Thoracic aorta (tissue), 2 donors: ENCODE results near the gene SLC24A3. TPM values are rescaled to one million over a fixed set of nuclear protein-coding genes. Genes with fewer than 3 reads are reported as not detected.

ENCODE experiments used
- ATAC-seq: fragments of 150-250 bp; one replicate; pipeline ENCODE4 v1.8.0; 2017; ENCODE audit warnings: low read depth; ENCODE audit not compliant: insufficient number of reproducible peaks, low FRiP score
- DNase-seq: peaks from one replicate; pipeline ENCODE4 v3.0.0-alpha.2; 2020; ENCODE audit warnings: low spot score
- H3K27ac ChIP-seq, 2 donors: fragments of 200-600 bp; sonication (generic); 1 replicate in 1 of 2; 2 replicates in 1 of 2; pipeline ENCODE4 v1.5.1; 2016; ENCODE audit warnings: mild to moderate bottlenecking in 2 of 2, moderate library complexity in 2 of 2
- H3K27me3 ChIP-seq: fragments of 200-600 bp; sonication (generic); replicated peaks from 2 replicates; pipeline ENCODE4 v1.6.0; 2016; ENCODE audit warnings: mild to moderate bottlenecking; ENCODE audit not compliant: insufficient read depth
- H3K36me3 ChIP-seq: fragments of 200-600 bp; sonication (generic); one replicate; pipeline ENCODE4 v1.5.1; 2016
- H3K4me1 ChIP-seq, 2 donors: fragments of 200-600 bp; sonication (generic); 1 replicate in 1 of 2; 2 replicates in 1 of 2; pipeline versions ENCODE4 v1.5.1 to v1.6.0; 2016; ENCODE audit warnings: low read depth in 2 of 2, mild to moderate bottlenecking in 1 of 2; ENCODE audit not compliant: control insufficient read depth in 1 of 2
- H3K4me3 ChIP-seq: fragments of 200-600 bp; sonication (generic); 2 replicates; pipeline ENCODE4 v1.5.1; 2016; ENCODE audit warnings: mild to moderate bottlenecking
- H3K9me3 ChIP-seq: fragments of 200-600 bp; sonication (generic); 2 replicates; pipeline ENCODE4 v1.5.1; 2016
- total RNA-seq, 2 donors: library from RNA; depleted of rRNA; stranded (reverse); fragments of >200 nt; gene quantifications; one replicate each; pipeline versions ENCODE4 v1.1.0 to v1.2.3, GENCODE V29; 2016
- TF ChIP-seq, protein P1 (sequence below): fragments of 200-600 bp; sonication (generic); IDR thresholded peaks from one replicate; pipeline ENCODE4 v1.5.1; 2019; ENCODE audit warnings: antibody characterized with exemption

SLC24A3 gene
- total RNA-seq, 2 donors from 2014 or later: 8.3 to 31.4 TPM

DNA sequence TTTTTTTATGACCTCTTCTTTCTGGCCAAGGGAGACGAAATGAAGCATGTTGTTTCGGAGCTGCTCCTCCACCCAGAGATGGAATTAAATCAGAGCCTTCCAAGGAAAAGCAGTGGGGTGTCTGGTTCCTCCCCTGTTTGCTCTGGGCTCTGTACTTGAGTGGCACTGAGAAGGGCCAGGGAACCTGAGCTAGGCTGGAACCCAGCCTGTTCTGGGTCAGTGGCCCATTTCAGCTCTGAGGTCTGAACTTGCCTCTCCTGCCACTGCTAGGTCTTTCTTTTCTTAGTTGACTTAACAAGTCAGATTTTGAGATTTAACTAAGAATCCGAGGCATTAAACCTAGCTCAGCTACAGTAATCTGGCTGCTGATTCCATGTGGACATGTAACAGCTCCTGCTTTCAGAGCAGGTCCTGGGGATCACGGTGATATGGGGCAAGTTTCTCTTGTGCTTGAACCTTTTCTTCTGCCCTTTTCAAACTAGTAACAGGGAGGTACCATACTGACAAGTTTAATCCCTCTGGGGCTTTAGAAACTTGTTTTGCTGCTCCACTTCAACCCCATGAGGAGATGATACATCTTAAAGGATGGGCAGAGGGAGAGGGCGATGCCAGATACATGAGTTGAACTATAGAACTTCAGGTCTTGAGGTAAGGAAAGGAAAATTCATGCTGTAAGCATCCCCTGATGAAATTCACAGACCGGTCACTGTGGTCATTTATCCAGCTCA is 101.1 kb downstream of the SLC24A3 start:
- Histone ChIP-seq H3K4me3 (no peak overlapping the region), H3K27me3 (no peaks in the 10 kb centered on the region), H3K4me1 (no peaks in the 10 kb centered on the region), H3K27ac (no peak overlapping the region), H3K9me3 (no peaks in the 10 kb centered on the region), H3K36me3 (no peaks in the 10 kb centered on the region)
- DNase-seq (no peak), ATAC-seq (no peak)
- TF ChIP-seq, protein P1, sequence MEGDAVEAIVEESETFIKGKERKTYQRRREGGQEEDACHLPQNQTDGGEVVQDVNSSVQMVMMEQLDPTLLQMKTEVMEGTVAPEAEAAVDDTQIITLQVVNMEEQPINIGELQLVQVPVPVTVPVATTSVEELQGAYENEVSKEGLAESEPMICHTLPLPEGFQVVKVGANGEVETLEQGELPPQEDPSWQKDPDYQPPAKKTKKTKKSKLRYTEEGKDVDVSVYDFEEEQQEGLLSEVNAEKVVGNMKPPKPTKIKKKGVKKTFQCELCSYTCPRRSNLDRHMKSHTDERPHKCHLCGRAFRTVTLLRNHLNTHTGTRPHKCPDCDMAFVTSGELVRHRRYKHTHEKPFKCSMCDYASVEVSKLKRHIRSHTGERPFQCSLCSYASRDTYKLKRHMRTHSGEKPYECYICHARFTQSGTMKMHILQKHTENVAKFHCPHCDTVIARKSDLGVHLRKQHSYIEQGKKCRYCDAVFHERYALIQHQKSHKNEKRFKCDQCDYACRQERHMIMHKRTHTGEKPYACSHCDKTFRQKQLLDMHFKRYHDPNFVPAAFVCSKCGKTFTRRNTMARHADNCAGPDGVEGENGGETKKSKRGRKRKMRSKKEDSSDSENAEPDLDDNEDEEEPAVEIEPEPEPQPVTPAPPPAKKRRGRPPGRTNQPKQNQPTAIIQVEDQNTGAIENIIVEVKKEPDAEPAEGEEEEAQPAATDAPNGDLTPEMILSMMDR: no peak

DNA sequence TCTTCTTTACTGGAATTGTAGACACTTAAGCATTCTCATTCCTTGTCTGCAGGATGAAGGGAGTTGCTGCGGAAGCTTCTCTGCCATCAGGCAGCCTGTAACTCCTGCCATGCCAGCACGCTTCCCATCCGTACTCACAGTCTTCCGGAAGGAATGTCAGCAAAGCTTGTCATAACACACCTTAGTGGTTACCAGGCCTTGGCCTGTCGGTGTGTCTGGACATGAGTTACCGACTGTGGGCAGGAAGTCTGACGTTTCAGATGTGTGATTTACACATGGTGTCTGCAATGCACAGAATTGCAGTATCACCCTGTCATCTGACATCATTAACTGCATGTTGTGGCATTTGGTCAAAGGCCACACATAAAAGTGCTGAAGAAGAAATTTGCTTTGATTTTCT is 102.2 kb downstream of the SLC24A3 start:
- Histone ChIP-seq H3K36me3 (no peaks in the 10 kb centered on the region), H3K27ac (no peak overlapping the region), H3K4me3 (no peak overlapping the region), H3K4me1 (no peaks in the 10 kb centered on the region), H3K27me3 (no peaks in the 10 kb centered on the region), H3K9me3 (no peaks in the 10 kb centered on the region)
- ATAC-seq (no peak), DNase-seq (no peak)
- TF ChIP-seq, protein P1: no peak

DNA sequence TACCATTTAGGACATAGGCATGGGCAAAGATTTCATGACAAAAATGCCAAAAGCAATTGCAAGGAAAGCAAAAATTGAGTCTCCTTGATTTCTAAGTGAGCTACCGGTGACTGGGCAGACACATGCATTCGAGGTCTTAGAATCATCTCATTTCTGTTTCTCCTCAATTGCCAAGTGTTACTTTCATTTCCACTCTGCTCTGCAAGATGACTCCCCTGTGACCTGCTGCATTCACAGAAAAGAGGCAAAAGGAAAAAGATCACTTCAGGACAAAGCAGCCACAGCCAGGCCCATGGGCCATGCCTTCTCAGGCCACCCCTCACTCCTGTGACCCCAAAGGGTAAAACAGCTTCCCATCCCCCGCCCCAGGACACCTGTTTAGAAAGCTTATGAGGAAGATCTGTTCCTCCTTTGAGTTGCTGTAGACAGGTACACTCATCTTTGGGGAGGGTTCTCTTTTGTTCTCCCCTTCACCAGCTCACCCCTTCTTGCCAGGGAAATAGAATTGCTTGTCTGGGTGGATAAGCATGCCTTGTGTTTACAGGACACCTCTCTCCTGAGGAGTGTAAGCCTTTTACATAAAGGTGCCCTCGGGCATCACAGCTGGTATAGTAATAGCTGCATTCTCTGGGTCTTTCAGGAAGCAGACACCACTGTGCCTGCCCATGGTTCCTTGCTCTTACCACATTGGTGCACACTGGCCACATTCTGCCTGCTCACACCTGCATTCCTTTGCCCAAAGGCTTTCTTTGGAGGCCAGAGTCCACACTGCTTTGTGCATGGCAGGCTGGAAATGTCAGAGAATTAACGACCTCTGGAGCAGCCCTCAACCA is 105.0 kb downstream of the SLC24A3 start:
- no peaks in the 10 kb centered on the region for H3K9me3 ChIP-seq
- no peaks in the 10 kb centered on the region for H3K27me3 ChIP-seq
- ATAC-seq: no peak
- no peak overlapping the region for H3K4me3 ChIP-seq
- H3K4me1 ChIP-seq: no peaks in the 10 kb centered on the region
- no peaks in the 10 kb centered on the region for H3K36me3 ChIP-seq
- H3K27ac ChIP-seq: no peak overlapping the region
- TF ChIP-seq, protein P1: no peak
- no peak for DNase-seq

DNA sequence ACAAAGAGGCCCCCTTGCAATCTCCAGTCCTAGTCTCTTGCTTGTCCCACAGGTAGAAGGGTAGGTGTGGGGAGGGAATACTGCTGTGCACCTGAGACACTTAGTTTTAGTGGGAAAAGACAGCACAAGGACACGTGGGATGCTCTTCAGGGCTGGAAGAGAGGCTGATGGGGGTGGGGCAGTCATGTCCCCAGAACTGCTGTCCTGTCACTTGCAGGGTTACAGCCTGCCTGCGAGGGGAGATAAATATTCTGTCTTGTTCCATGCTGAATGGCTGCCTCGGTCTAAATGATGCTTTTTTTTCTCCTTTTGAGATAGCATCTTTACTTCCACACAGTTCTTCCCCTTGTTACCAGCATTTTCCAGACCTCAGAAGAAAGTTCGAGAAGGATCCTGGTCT is 106.2 kb downstream of the SLC24A3 start:
- no peak overlapping the region for H3K4me3 ChIP-seq
- H3K36me3 ChIP-seq: no peaks in the 10 kb centered on the region
- no peaks in the 10 kb centered on the region for H3K27me3 ChIP-seq
- ATAC-seq (no peak), DNase-seq (no peak)
- no peak overlapping the region for H3K27ac ChIP-seq
- TF ChIP-seq, protein P1: no peak
- H3K9me3 ChIP-seq: no peaks in the 10 kb centered on the region
- no peaks in the 10 kb centered on the region for H3K4me1 ChIP-seq

DNA sequence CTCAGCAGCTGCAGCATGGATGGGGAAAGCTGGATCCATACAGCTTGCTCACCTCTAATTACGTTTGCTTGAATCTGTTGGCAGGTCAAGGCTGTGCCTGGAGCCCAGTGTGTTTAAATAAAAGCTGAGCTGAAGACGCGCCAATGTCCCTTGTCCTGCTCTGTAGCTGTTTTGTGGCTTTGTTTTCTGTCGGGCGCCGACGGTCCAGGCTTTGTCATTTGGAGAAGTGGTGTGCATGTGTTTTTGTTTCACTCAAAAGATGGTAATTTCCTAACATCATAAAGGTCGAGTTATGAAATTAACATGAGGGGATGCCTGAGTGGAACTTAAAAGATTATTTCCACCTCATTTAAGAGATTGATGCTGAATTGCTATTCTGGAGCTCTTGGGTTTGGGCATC is 107.6 kb downstream of the SLC24A3 start:
- Histone ChIP-seq H3K27ac (no peak overlapping the region), H3K4me3 (no peak overlapping the region), H3K9me3 (no peaks in the 10 kb centered on the region), H3K36me3 (no peaks in the 10 kb centered on the region), H3K27me3 (no peaks in the 10 kb centered on the region), H3K4me1 (no peaks in the 10 kb centered on the region)
- no peak for DNase-seq
- TF ChIP-seq, protein P1: no peak
- no peak for ATAC-seq
